ENCODE data around the gene SIGLEC6.

The SIGLEC6 gene

GRCh38 chr19:51544038-51544437 is 12.6 kb upstream of the SIGLEC6 start:
- Histone ChIP-seq H3K36me3 (ENCODE audit: insufficient read depth, low read length) (no peaks in the 10 kb centered on the region), H3K4me3 (ENCODE audit: low read length) (no peak overlapping the region), H3K4me1 (ENCODE audit: insufficient read depth, low read length) (no peaks in the 10 kb centered on the region), H3K27me3 (ENCODE audit: insufficient read depth, low read length) (peaks cover 12% of the 10 kb centered on the region), H3K9me3 (ENCODE audit: low read length) (no peaks in the 10 kb centered on the region), H2AFZ (ENCODE audit: low read depth, low read length) (no peak overlapping the region)

- Histone ChIP-seq H3K4me3 (ENCODE audit: low read length) (no peak overlapping the region), H3K9me3 (ENCODE audit: low read length) (no peaks in the 10 kb centered on the region), H3K27me3 (ENCODE audit: insufficient read depth, low read length) (peaks cover 12% of the 10 kb centered on the region), H2AFZ (ENCODE audit: low read depth, low read length) (no peak overlapping the region), H3K36me3 (ENCODE audit: insufficient read depth, low read length) (no peaks in the 10 kb centered on the region), H3K4me1 (ENCODE audit: insufficient read depth, low read length) (no peaks in the 10 kb centered on the region)
Measured at GRCh38 chr19:51542699-51543098, 11.2 kb upstream of the SIGLEC6 start.

- no peaks in the 10 kb centered on the region for H3K9me3 ChIP-seq (ENCODE audit: low read length)
- H3K27me3 ChIP-seq (ENCODE audit: insufficient read depth, low read length): peaks cover 12% of the 10 kb centered on the region
- H2AFZ ChIP-seq (ENCODE audit: low read depth, low read length): no peak overlapping the region
- H3K36me3 ChIP-seq (ENCODE audit: insufficient read depth, low read length): no peaks in the 10 kb centered on the region
- H3K4me3 ChIP-seq (ENCODE audit: low read length): no peak overlapping the region
- H3K4me1 ChIP-seq (ENCODE audit: insufficient read depth, low read length): no peaks in the 10 kb centered on the region
Measured at GRCh38 chr19:51541458-51542357, 10.2 kb upstream of the SIGLEC6 start.

- H2AFZ ChIP-seq (ENCODE audit: low read depth, low read length): no peak overlapping the region
- no peaks in the 10 kb centered on the region for H3K9me3 ChIP-seq (ENCODE audit: low read length)
- no peaks in the 10 kb centered on the region for H3K36me3 ChIP-seq (ENCODE audit: insufficient read depth, low read length)
- peaks cover 9% of the 10 kb centered on the region for H3K27me3 ChIP-seq (ENCODE audit: insufficient read depth, low read length)
- no peak overlapping the region for H3K4me3 ChIP-seq (ENCODE audit: low read length)
- no peaks in the 10 kb centered on the region for H3K4me1 ChIP-seq (ENCODE audit: insufficient read depth, low read length)
Measured at GRCh38 chr19:51539821-51540366, 8.4 kb upstream of the SIGLEC6 start.

GRCh38 chr19:51535535-51535934 is 4.1 kb upstream of the SIGLEC6 start:
- H3K9me3 ChIP-seq (ENCODE audit: low read length): no peaks in the 10 kb centered on the region
- H3K4me1 ChIP-seq (ENCODE audit: insufficient read depth, low read length): no peaks in the 10 kb centered on the region
- H2AFZ ChIP-seq (ENCODE audit: low read depth, low read length): no peak overlapping the region
- H3K4me3 ChIP-seq (ENCODE audit: low read length): no peak overlapping the region
- H3K27me3 ChIP-seq (ENCODE audit: insufficient read depth, low read length): peaks cover 21% of the 10 kb centered on the region
- H3K36me3 ChIP-seq (ENCODE audit: insufficient read depth, low read length): no peaks in the 10 kb centered on the region

- H3K36me3 ChIP-seq (ENCODE audit: insufficient read depth, low read length): no peaks in the 10 kb centered on the region
- no peak overlapping the region for H3K4me3 ChIP-seq (ENCODE audit: low read length)
- no peak overlapping the region for H2AFZ ChIP-seq (ENCODE audit: low read depth, low read length)
- H3K4me1 ChIP-seq (ENCODE audit: insufficient read depth, low read length): no peaks in the 10 kb centered on the region
- no peaks in the 10 kb centered on the region for H3K9me3 ChIP-seq (ENCODE audit: low read length)
- peaks cover 32% of the 10 kb centered on the region for H3K27me3 ChIP-seq (ENCODE audit: insufficient read depth, low read length)
Measured at GRCh38 chr19:51530616-51531015, 854 bp downstream of the SIGLEC6 start.

GRCh38 chr19:51529301-51529700 is 2.2 kb downstream of the SIGLEC6 start:
- Histone ChIP-seq H3K4me1 (ENCODE audit: insufficient read depth, low read length) (no peaks in the 10 kb centered on the region), H3K9me3 (ENCODE audit: low read length) (no peaks in the 10 kb centered on the region), H3K36me3 (ENCODE audit: insufficient read depth, low read length) (no peaks in the 10 kb centered on the region), H3K4me3 (ENCODE audit: low read length) (no peak overlapping the region), H3K27me3 (ENCODE audit: insufficient read depth, low read length) (peaks cover 32% of the 10 kb centered on the region), H2AFZ (ENCODE audit: low read depth, low read length) (no peak overlapping the region)

GRCh38 chr19:51525651-51526050 is 5.8 kb downstream of the SIGLEC6 start:
- Histone ChIP-seq H3K9me3 (ENCODE audit: low read length) (no peaks in the 10 kb centered on the region), H3K4me3 (ENCODE audit: low read length) (no peak overlapping the region)

GRCh38 chr19:51524666-51525264 is 6.7 kb downstream of the SIGLEC6 start:
- Histone ChIP-seq H3K27me3 (ENCODE audit: insufficient read depth, low read length) (peaks cover 8% of the 10 kb centered on the region), H3K4me1 (ENCODE audit: insufficient read depth, low read length) (no peaks in the 10 kb centered on the region), H3K9me3 (ENCODE audit: low read length) (no peaks in the 10 kb centered on the region), H2AFZ (ENCODE audit: low read depth, low read length) (no peak overlapping the region), H3K4me3 (ENCODE audit: low read length) (no peak overlapping the region), H3K36me3 (ENCODE audit: insufficient read depth, low read length) (no peaks in the 10 kb centered on the region)

More at GRCh38 chr19:51525651-51526050, 5.8 kb downstream of the SIGLEC6 start:
- Histone ChIP-seq H3K36me3 (ENCODE audit: insufficient read depth, low read length) (no peaks in the 10 kb centered on the region), H3K4me1 (ENCODE audit: insufficient read depth, low read length) (no peaks in the 10 kb centered on the region), H2AFZ (ENCODE audit: low read depth, low read length) (no peak overlapping the region), H3K27me3 (ENCODE audit: insufficient read depth, low read length) (peaks cover 11% of the 10 kb centered on the region)

GRCh38 chr19:51521781-51522180 is 9.7 kb downstream of the SIGLEC6 start:
- no peak overlapping the region for H3K4me3 ChIP-seq (ENCODE audit: low read length)
- H3K4me1 ChIP-seq (ENCODE audit: insufficient read depth, low read length): no peaks in the 10 kb centered on the region
- no peaks in the 10 kb centered on the region for H3K27me3 ChIP-seq (ENCODE audit: insufficient read depth, low read length)
- H3K9me3 ChIP-seq (ENCODE audit: low read length): no peaks in the 10 kb centered on the region
- H2AFZ ChIP-seq (ENCODE audit: low read depth, low read length): no peak overlapping the region
- no peaks in the 10 kb centered on the region for H3K36me3 ChIP-seq (ENCODE audit: insufficient read depth, low read length)

- Histone ChIP-seq H3K4me3 (ENCODE audit: low read length) (no peak overlapping the region), H2AFZ (ENCODE audit: low read depth, low read length) (no peak overlapping the region), H3K27me3 (ENCODE audit: insufficient read depth, low read length) (no peaks in the 10 kb centered on the region), H3K4me1 (ENCODE audit: insufficient read depth, low read length) (no peaks in the 10 kb centered on the region), H3K9me3 (ENCODE audit: low read length) (no peaks in the 10 kb centered on the region), H3K36me3 (ENCODE audit: insufficient read depth, low read length) (no peaks in the 10 kb centered on the region)
Measured at GRCh38 chr19:51521357-51521756, 10.1 kb downstream of the SIGLEC6 start.

- no peak overlapping the region for H2AFZ ChIP-seq (ENCODE audit: low read depth, low read length)
- H3K9me3 ChIP-seq (ENCODE audit: low read length): no peaks in the 10 kb centered on the region
- H3K4me3 ChIP-seq (ENCODE audit: low read length): no peak overlapping the region
- no peaks in the 10 kb centered on the region for H3K4me1 ChIP-seq (ENCODE audit: insufficient read depth, low read length)
- H3K36me3 ChIP-seq (ENCODE audit: insufficient read depth, low read length): no peaks in the 10 kb centered on the region
- no peaks in the 10 kb centered on the region for H3K27me3 ChIP-seq (ENCODE audit: insufficient read depth, low read length)
Measured at GRCh38 chr19:51520728-51521127, 10.7 kb downstream of the SIGLEC6 start.

GRCh38 chr19:51514866-51515481 is 16.5 kb downstream of the SIGLEC6 start:
- peaks cover 4% of the 10 kb centered on the region for H3K27me3 ChIP-seq (ENCODE audit: insufficient read depth, low read length)
- no peak overlapping the region for H3K4me3 ChIP-seq (ENCODE audit: low read length)
- H2AFZ ChIP-seq (ENCODE audit: low read depth, low read length): no peak overlapping the region
- H3K4me1 ChIP-seq (ENCODE audit: insufficient read depth, low read length): no peaks in the 10 kb centered on the region
- no peaks in the 10 kb centered on the region for H3K36me3 ChIP-seq (ENCODE audit: insufficient read depth, low read length)
- no peaks in the 10 kb centered on the region for H3K9me3 ChIP-seq (ENCODE audit: low read length)
